Measurements from ENCODE around the gene ZNF593.

ZNF593 gene

GRCh38 chr1:26153966-26154532 lies 15.7 kb upstream of the ZNF593 start:
- TF ChIP-seq TOX (CRISPR knock-in tag; IDR thresholded peaks at IDR 0.05; ENCODE audit: borderline replicate concordance) (no peak), RARB (CRISPR knock-in tag; IDR thresholded peaks at IDR 0.05) (no peak), ZC3H10 (CRISPR knock-in tag; IDR thresholded peaks at IDR 0.05) (no peak), ZFP3 (CRISPR knock-in tag; IDR thresholded peaks at IDR 0.05) (no peak), CSRNP3 (CRISPR knock-in tag; IDR thresholded peaks at IDR 0.05) (no peak), CREB5 (CRISPR knock-in tag; IDR thresholded peaks at IDR 0.05; ENCODE audit: low read depth) (no peak), POU6F1 (CRISPR knock-in tag; IDR thresholded peaks at IDR 0.05; ENCODE audit: borderline replicate concordance, low read depth) (no peak), CSDC2 (CRISPR knock-in tag; IDR thresholded peaks at IDR 0.05) (no peak), ZNF8 (CRISPR knock-in tag; IDR thresholded peaks at IDR 0.05) (no peak), ZNF565 (CRISPR knock-in tag; conservative IDR thresholded peaks at IDR 0.05; ENCODE audit: low read depth) (no peak), ARNTL (CRISPR knock-in tag; IDR thresholded peaks at IDR 0.05; ENCODE audit: borderline replicate concordance, low read depth) (no peak), PPARA (CRISPR knock-in tag; IDR thresholded peaks at IDR 0.05; ENCODE audit: borderline replicate concordance) (no peak)
- ATAC-seq: no peak

GRCh38 chr1:26154750-26155149 lies 15.0 kb upstream of the ZNF593 start:
- no peak for ATAC-seq
- no peak for TF ChIP-seq CREB5 (CRISPR knock-in tag; IDR thresholded peaks at IDR 0.05; ENCODE audit: low read depth)
- no peak for TF ChIP-seq POU6F1 (CRISPR knock-in tag; IDR thresholded peaks at IDR 0.05; ENCODE audit: borderline replicate concordance, low read depth)
- no peak for TF ChIP-seq PATZ1 (CRISPR knock-in tag; IDR thresholded peaks at IDR 0.05; ENCODE audit: borderline replicate concordance)
- no peak for TF ChIP-seq ZNF565 (CRISPR knock-in tag; conservative IDR thresholded peaks at IDR 0.05; ENCODE audit: low read depth)
- TF ChIP-seq ZNF70 (CRISPR knock-in tag; IDR thresholded peaks at IDR 0.05): no peak
- TF ChIP-seq ZFP3 (CRISPR knock-in tag; IDR thresholded peaks at IDR 0.05): no peak
- no peak for TF ChIP-seq ARNTL (CRISPR knock-in tag; IDR thresholded peaks at IDR 0.05; ENCODE audit: borderline replicate concordance, low read depth)
- TF ChIP-seq SNAI2 (CRISPR knock-in tag; IDR thresholded peaks at IDR 0.05): no peak
- TF ChIP-seq ISL1 (CRISPR knock-in tag; IDR thresholded peaks at IDR 0.05): no peak
- no peak for TF ChIP-seq TSHZ2 (CRISPR knock-in tag; IDR thresholded peaks at IDR 0.05)
- no peak for TF ChIP-seq ZFP30 (CRISPR knock-in tag; IDR thresholded peaks at IDR 0.05)
- TF ChIP-seq BACH2 (CRISPR knock-in tag; IDR thresholded peaks at IDR 0.05; ENCODE audit: borderline replicate concordance): no peak
- no peak for TF ChIP-seq TCF4 (CRISPR knock-in tag; IDR thresholded peaks at IDR 0.05; ENCODE audit: borderline replicate concordance)
- TF ChIP-seq CSDC2 (CRISPR knock-in tag; IDR thresholded peaks at IDR 0.05): no peak
